GM18868 (cell line): Measurements from ENCODE around the gene GRIK2.

Source experiments
- ATAC-seq: cut with Tn5 transposase; IDR thresholded peaks from one replicate; pipeline ENCODE4 v1.9.1; 2021; ENCODE audit warnings: mild to moderate bottlenecking, moderate library complexity; ENCODE audit not compliant: unreplicated experiment

Gene GRIK2

DNA sequence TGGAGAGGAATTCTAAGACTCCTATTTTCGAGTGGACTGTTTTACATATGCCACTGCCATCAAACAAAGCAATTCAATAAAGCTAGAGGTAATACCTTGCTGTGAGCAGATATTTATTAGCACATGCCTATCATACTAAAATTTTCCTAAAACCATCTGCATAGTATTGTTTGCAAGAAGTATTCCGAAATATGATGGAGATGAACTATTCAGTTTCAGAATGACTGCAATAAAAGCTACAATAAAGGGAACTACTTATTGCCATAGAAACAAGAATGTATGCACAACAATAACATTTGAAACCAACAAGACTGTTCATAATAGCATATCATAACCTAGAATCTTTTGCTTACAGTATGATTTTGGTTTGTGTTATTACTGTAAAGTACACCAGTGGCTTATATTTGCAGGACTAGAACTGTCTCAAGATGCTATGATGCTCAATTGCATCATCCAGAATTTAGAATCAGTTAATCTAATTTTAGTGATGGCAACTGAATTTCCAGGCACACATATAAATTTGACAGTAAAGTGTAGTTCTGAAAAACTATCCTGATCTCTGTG lies 144.3 kb downstream of the GRIK2 start:
- ATAC-seq = no peak

DNA sequence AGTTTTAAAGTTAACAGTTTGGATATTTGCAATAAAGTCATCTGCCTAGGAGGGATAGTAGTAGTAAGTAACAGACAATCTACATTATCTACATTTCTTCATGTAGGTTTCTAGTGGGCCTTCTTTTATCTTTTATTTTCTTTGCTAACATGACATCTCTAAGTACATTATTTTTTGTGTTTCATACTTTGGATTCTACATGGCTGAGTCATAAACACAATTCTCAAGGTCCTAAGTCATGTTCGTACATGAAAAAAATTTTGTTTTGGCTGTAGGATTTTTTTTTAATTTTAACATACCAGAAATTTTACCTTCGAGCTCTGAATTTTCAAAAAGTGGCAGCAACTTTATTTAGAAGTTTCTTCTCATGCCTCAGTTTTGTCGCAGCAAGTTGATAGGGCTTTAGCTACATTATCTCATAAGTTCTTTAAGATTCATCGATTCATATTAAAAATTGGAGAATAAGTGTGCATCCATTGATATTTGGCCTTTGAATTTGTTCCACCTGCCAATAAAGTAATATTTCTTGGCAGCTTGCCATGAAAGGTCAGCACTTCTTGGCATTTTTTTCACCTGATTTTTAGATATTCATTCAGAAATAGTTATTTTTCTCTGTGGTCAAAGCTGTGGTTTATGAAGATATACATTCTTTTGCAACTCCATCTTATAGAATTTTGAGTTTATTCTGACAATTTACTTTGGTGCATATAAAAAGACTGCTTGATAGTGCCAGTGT lies 146.2 kb downstream of the GRIK2 start:
- ATAC-seq = no peak

DNA sequence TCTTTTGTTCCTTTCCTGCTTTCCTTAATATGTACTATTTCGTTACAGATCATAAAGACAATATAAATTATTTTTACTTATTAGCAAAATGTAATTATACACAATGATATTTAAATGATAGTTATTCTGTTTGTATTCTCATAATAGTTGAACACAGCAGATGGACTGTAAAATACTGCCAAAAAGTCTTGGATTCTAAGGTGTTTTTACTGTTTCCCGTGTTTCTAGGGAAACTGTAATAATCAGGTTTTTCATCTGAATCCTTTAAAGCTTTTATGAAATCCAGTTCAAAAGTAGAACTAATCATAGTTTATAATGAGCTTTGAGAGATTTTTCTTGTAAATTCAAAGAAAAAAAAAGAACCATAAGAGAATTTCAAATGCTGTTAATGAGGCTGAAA lies 148.4 kb downstream of the GRIK2 start:
- no peak for ATAC-seq

DNA sequence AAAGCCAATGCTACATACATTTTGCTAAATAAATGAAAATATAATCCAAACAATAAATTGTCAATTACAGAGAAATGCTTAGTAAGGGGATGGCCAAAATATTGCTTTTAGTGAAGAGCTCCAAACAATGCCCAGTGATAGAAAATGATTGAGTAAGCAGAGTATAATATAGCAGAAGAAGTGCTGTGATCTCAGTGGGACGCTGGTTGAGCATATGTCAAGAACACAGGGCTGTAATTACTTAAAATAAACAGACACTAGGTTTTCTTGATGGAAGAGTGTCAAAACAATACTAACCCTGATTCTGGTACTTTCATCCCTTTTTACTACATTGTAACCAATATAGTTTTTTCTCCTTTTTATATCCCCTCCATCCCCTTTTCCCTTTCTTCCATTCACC lies 150.3 kb downstream of the GRIK2 start:
- no peak for ATAC-seq

DNA sequence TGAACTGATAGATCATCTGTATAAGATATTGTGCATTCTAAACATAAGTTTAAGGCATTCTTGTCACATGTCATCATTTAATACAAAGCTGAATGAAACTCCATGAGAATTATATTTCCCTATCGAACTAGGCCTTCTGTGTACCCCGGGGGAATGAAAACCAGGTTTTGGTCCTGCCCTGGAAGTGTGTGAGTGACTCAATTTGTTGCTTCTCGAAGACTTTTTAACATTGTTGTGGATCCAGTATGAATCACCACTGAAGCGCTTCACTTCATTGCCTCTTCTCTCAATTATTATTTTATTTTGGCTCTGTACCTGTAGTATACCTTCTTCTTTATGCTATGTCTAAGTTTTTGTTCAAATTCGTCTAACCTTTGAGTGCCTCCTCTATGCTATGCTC lies 150.8 kb downstream of the GRIK2 start:
- no peak for ATAC-seq

DNA sequence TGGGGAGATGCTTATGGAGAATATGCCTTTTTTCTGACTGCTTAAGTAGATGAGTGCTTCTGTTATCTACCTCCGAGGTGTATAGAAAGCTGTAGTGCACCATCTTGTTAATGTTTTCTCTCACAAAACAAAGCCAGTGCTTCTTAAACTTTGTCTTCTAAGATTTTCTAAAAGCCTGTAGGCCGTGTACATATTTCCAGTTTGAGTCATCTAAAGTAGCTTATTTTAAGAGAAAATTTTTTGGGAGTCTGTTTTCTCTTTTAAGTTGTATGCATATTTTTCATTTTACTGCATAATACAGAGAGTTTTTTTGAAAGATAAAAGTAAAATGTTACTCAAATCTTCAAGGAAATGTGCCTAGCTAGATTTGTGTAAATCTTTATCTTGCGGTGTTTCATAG lies 151.7 kb downstream of the GRIK2 start:
- no peak for ATAC-seq

DNA sequence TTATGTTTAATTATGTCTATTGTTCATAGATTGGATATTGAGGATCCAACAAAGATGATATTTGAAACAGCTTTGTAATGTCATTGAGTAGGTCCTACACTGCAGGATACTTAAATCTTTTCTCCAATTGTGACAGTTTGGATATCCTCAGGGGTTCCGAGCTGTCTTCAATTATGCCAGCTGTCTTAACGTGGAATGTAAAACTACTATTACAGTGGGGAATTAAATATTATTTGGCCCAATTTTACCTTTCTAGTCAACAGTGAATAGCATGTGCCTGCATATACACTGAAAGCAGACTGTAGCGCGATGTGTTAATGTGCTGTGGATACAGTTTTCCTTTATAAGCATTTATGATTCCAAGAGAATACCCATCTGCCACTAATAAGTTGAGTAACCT lies 156.9 kb downstream of the GRIK2 start:
- ATAC-seq = no peak

DNA sequence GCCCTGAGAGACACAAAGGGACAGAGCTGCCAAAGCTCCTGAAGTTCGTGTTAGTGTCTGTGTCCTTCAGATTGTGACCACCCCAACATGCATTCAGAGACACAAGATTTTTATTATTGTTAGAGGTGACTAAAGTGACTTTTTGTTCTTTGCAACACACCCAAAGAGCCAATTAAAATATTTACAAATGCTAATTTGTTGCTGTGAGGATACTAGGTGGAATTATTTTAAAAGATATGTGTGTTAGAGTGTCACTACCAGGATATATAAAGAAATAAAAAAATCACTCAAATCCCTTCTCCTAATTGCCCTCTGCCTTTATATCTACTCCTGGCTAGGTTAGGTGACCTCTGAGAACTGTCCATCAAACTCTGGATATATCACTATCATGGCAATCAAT lies 160.7 kb downstream of the GRIK2 start:
- ATAC-seq = no peak

DNA sequence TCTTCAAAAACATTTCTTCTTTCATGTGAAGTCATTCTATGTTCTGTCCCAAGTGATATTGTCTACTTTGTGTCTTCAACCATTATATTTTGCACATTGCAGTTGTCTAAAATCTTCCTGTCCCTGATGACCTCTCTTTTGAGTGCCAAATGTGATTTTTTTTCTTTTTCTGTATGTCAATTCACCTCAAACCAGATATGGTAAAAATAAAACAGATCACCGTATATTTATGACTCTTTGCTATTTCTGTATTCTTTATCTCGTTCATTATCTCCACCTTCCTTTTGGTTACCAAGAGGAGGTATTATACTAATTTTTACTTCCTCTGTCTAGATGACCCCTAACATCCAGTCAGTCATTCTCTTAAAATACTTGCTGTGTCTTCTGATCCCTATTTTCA lies 165.2 kb downstream of the GRIK2 start:
- ATAC-seq = no peak

DNA sequence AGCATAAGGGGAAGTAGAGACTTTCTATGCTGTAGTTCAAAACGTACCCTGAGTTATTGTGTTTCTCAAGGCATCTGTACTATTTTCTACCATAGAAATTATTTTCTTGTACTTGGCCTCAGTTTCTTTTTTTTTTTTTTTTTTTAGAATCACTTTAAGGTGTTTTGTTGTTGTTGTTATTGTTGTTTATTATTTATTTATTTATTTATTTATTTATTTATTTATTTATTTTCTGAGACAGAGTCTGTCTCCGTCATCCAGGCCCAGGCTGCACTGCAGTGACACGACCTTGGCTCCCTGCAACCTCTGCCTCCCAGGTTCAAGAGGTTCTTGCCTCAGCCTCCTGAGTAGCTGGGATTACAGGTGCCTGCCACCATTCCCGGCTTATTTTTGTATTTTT lies 179.1 kb downstream of the GRIK2 start:
- ATAC-seq = no peak

DNA sequence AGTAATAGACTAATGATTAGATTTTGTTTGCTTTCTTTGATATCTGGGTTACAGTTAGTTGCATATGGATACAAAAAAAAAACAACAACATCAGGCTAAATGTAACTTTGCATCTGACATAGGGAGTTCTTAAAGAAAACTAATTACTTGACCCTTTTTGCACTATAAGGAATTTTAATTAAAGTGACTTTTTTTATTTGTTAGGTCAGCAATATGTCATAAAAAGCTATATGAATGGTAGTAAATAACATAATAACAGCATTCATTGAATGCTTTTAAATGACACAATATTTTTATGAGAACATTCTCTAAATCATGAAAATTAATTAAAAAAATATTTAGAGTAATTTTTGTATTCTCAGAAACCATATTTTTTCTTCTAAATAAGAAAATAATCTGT lies 183.6 kb downstream of the GRIK2 start:
- ATAC-seq = no peak

DNA sequence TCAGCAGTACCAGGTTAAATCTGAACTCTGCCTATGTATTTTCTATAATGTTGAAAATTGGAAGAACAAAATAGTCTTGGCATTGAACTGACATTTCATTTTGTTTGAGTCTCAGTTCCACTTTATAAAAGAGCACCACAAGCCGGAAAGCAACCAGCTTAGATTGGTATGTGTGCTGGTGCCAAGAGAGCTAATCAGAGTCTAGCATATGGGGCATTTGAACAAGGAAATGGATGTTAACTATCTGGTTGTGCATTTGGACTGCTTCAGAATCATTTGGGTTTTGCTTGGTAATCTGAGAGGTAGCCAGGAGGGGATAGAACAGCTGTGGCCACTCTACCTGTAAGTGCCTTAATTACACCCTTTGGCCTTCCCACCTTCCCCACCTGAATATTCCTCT lies 184.8 kb downstream of the GRIK2 start:
- no peak for ATAC-seq

DNA sequence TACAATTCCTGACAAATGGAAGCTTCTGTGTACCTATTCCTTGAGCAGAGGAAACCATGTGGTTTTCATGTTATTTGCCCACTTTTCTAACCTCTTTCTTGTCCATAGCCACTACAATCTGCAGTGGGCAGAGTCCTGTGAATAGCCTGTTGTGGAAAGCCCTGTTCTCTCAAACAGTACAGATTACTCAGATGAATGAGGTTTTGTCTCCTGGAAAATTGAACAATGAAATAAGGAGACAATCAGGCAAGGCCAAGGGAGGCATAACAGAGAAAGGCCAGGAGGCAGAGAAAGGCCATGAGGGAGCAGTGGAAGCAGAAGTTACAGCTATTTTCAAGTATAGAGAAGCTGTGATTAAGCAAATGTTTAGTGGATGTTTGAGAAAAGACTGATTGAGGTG lies 189.3 kb downstream of the GRIK2 start:
- no peak for ATAC-seq

DNA sequence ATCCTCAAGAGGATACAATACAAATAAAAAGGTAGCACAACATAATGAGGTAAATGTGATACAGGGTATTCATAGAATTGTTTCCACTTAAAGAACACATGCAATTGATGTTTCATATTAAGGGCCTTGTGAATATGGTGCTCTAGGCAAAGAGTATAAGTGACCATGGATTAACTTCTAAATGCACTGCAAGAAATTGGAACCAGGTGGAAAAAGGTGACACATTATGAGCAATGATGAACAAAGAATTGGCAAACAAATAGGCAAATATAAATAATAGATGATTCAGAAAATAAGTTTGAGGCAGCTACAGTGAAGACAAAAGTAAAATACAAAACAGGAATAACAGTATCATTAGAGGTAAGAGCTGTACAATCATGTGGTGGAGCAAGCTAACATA lies 192.0 kb downstream of the GRIK2 start:
- no peak for ATAC-seq

DNA sequence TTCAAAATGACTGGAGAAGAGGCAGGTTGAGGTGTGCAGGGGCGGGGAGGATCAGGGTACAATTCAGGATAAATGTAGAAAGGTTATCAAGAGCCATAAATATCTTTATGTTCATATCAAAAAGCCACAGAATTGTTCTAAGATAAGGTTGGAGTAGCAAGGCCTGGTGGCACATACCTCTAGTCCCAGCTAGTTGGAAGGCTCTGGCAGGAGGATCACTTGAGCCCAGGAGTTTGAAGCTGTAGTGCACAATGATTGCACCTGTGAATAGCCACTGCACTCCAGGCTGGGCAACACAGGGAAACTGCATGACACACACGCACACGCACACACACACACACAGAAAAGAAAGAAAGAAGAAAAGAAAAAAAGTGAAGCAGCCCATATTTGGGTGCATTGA lies 194.8 kb downstream of the GRIK2 start:
- no peak for ATAC-seq

DNA sequence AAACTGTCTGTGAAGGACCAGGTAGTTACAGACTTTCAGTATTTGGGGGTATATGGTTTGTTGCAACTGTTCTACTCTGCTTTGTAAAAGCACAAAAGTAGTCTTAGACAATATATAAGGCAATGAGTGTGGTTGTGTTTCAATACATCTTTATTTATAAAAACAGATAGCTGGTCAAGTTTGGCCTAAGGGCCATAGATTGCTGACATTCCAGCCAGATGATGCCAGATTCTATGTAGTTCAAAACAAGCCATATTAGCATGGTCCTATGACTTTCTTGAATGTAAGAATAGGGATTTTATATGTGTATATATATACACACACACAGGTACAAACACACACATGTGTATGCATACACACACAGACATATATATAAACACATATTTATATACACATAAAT lies 201.8 kb downstream of the GRIK2 start:
- ATAC-seq = no peak

DNA sequence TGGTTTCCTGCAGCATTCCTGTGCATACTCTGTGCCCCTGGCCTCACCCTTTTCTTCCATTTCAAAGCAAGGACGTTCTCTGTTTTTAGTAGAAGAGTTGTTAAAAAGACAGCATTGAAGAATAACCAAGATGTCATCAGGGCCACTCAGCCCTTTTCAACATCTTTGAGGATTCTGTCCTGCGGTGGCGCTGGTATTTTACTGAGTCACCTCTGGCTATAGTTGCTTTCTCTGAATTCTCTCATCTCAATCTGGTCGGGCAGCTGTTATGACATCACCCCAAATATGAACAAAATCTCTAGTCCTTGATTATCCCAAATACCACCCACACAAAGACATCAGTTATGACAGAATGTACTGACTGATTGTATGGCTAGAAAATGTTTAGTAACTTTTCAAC lies 204.2 kb downstream of the GRIK2 start:
- no peak for ATAC-seq

DNA sequence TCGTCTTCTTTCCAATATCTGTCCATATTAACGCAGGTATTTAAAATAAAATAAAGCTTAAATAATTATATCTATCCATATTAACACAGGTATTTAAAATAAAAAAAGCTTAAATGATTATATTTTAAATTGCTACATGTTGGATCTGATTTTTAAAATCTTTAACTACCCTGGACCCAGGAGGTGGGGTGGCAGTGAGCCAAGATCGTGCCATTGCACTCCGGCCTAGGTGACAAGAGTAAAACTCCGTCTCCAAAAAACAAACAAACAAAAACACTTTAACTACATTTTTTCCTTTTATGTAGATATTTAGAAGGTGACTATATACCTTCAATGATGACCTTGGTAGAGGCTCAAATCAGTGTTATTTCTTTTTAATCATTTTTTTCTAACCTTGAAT lies 211.9 kb downstream of the GRIK2 start:
- ATAC-seq = no peak

DNA sequence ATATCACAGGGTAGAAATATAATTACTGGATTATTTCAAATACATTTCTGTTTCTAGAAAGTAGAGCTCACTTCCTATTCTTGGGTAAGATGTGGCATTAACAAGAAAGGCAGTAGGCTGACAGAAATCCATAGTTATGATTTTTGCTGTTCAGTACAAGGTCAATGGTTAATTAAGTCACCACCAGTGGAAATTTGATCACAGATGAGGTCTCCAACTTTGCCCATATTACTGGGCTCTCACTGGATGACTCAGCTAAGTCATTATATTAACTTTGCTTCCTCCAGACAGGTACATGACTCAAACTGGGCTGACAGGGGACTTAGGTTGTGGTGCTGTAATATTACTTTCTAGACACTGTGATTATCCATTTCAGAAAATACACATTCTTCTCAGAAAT lies 212.4 kb downstream of the GRIK2 start:
- ATAC-seq = peak; percentile 66

DNA sequence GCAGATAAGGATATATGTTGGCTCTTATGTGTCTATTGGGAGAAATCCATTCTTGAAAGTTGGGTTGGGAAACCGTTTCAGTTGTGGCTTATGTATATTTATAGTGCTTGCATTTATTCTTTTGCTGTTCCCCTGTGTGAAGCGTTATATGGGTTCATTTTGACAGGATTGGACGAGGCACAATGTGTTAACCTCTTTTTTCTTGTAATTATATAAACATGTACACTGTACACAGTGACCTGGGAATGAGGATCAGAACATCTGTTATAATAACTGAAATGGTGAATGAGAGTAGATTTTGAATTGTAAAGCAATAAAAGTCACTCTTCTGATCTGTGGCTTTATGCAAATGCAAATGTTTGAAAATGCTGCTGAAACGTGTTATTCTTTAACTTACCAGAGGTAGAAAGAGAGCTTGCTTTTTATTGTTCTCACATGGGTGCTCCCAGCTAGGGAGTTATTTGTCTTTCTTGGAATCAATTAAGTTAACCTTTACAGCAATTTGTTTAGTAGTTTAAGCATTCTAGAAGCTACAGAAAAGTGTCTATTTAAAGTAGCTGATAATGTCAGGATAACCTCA lies 213.7 kb downstream of the GRIK2 start:
- ATAC-seq = no peak

DNA sequence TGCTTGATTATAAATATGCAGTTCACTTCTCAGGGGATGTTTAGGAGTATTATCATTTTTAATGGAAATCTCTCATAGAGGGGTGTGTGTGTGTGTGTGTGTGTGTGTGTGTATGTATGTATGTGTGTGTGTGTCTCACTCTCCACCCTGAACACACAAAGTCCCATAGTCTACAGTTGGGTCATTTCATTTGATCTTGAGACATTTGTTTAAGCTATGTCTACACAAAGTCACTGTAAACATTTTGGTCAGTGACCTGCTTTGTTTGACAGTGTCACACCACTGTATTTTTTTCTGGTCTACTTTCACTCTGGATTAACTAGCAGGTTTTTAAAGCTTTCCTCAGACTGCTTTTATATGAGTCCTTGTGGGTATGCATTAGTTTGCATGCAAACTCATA lies 215.2 kb downstream of the GRIK2 start:
- no peak for ATAC-seq

DNA sequence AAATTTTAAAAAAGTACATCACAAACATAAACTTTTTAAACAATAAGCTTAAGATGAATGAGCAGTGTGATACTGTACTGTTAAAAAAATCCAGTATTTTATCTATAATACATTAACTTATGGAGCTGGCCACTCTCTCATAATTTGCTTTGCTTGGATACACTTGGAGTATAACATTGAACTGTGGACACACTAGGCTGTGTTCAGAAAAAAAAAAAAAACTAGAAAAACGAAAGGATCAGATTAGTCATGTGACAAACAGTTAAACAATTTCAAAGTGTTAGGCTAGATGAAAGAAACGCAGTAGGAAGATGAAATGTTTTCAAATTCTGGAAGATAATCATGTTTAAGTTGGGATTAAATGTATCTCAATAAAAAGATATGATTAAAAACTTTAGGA lies 220.0 kb downstream of the GRIK2 start:
- ATAC-seq = no peak

DNA sequence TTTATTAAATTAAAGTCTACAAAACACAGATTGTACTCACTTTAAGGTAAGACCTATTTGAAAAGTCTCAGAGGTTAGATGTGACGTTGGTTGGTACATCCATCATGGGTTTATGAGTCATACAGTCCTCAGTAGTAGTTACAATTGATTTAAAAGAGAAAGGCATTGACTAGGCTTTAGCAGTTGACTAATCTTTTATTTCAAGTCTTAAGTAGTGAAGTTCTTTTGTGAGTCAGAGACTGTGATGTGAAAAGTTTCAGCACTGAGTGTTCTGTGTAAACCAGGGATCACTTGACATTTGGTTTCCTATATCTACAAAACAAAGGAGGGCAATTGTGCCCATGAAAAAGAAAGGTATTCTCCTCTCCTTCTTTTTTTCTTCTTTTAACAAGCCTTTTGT lies 221.3 kb downstream of the GRIK2 start:
- ATAC-seq = peak; percentile 58
